Measurements from ENCODE around the gene PLEKHJ1.

DNA sequence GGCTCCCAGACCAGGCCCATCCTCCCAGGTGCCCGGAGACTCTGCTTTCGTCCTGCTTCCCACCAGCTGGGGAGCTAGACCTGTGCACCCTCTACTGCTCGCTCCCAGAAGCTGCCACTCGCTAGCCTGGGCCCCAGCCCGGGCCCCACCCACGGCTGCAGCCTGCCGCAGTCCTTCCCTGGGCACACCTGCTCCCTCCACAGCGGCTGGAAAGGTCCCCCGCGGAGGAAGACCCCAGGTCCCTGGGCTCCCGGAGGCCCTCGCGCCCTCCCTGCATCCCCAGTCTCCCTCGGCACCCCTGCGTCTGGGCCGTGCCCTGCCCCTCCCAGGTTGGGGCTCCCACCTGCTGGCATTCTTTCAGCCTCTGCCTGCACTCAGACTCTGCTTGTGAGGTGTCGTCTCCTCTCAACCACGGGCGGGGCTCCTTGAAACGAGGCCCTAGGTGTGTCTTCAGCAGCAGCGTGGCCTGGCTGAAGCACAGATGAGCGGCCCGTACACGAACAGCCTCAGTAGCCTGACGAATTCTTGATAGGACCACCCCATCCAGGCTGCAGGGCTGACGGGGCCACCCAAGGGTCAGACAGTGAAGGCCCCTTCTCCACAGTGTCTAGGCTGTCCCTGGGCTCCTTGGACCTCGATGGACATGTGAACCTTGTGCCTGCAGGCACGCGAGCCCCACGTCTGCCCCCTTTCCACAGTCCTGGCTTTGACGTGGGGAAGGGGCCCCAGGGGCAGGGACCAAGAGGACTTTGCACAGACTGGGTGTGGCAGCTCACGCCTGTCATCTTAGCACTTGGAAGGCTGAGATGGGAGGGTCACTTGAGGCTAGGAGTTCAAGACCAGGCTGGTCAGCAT is 44.4 kb downstream of the PLEKHJ1 start:
- TF ChIP-seq, protein P1, sequence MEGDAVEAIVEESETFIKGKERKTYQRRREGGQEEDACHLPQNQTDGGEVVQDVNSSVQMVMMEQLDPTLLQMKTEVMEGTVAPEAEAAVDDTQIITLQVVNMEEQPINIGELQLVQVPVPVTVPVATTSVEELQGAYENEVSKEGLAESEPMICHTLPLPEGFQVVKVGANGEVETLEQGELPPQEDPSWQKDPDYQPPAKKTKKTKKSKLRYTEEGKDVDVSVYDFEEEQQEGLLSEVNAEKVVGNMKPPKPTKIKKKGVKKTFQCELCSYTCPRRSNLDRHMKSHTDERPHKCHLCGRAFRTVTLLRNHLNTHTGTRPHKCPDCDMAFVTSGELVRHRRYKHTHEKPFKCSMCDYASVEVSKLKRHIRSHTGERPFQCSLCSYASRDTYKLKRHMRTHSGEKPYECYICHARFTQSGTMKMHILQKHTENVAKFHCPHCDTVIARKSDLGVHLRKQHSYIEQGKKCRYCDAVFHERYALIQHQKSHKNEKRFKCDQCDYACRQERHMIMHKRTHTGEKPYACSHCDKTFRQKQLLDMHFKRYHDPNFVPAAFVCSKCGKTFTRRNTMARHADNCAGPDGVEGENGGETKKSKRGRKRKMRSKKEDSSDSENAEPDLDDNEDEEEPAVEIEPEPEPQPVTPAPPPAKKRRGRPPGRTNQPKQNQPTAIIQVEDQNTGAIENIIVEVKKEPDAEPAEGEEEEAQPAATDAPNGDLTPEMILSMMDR (IDR thresholded peaks at IDR 0.05): no peak
- TF ChIP-seq, protein P2, sequence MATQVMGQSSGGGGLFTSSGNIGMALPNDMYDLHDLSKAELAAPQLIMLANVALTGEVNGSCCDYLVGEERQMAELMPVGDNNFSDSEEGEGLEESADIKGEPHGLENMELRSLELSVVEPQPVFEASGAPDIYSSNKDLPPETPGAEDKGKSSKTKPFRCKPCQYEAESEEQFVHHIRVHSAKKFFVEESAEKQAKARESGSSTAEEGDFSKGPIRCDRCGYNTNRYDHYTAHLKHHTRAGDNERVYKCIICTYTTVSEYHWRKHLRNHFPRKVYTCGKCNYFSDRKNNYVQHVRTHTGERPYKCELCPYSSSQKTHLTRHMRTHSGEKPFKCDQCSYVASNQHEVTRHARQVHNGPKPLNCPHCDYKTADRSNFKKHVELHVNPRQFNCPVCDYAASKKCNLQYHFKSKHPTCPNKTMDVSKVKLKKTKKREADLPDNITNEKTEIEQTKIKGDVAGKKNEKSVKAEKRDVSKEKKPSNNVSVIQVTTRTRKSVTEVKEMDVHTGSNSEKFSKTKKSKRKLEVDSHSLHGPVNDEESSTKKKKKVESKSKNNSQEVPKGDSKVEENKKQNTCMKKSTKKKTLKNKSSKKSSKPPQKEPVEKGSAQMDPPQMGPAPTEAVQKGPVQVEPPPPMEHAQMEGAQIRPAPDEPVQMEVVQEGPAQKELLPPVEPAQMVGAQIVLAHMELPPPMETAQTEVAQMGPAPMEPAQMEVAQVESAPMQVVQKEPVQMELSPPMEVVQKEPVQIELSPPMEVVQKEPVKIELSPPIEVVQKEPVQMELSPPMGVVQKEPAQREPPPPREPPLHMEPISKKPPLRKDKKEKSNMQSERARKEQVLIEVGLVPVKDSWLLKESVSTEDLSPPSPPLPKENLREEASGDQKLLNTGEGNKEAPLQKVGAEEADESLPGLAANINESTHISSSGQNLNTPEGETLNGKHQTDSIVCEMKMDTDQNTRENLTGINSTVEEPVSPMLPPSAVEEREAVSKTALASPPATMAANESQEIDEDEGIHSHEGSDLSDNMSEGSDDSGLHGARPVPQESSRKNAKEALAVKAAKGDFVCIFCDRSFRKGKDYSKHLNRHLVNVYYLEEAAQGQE (IDR thresholded peaks at IDR 0.05; ENCODE audit: insufficient read depth in 1 of 2, low read depth in 2 of 2, low read length in 1 of 2): no peak
- TF ChIP-seq POLR2AphosphoS5 (IDR thresholded peaks at IDR 0.05; ENCODE audit: low read depth, low read length): no peak
